Ishikawa (cell line): ENCODE data around the gene DEFB127.

ENCODE experiments used
- EP300 ChIP-seq: IDR thresholded peaks from 2 replicates; pipeline ENCODE4 v1.6.1; 2012; ENCODE audit warnings: borderline replicate concordance
- NFIC ChIP-seq: IDR thresholded peaks from 2 replicates; pipeline ENCODE4 v1.6.1; 2012
- REST ChIP-seq: IDR thresholded peaks from 2 replicates; pipeline ENCODE4 v1.6.1; 2012; ENCODE audit warnings: low read depth, mild to moderate bottlenecking
- TF ChIP-seq, protein P1 (sequence below): IDR thresholded peaks from 2 replicates; pipeline ENCODE4 v1.6.1; 2012

GRCh38 chr20:152131-152530 lies 5.1 kb upstream of the DEFB127 start:
- TF ChIP-seq REST (no peak), NFIC (no peak), EP300 (no peak)
- TF ChIP-seq, protein P1, sequence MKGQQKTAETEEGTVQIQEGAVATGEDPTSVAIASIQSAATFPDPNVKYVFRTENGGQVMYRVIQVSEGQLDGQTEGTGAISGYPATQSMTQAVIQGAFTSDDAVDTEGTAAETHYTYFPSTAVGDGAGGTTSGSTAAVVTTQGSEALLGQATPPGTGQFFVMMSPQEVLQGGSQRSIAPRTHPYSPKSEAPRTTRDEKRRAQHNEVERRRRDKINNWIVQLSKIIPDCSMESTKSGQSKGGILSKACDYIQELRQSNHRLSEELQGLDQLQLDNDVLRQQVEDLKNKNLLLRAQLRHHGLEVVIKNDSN, result no peak
